ENCODE data around the gene RIT2.

The RIT2 gene

DNA sequence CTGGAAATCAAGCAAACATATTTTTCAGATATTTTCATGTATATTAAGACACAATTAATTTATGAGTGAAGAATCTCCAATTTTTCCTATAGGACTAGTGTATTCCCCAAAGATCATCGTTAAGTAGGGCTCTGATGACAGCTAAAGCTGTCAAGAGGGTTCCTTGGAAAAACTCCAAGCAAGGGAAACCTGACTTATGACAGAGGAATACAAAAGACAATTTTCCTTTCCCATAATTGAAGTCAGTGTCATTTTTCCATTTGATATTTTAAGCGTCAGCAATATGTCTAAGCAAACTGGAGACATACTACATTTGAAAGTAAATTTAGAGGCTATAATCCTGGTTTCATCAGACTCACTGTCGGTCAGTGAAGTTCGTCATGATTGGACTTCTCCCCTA lies 36.1 kb downstream of the RIT2 start:
- no peaks in the 10 kb centered on the region for H3K27me3 ChIP-seq (ENCODE audit: insufficient read depth, low read length)
- H3K4me3 ChIP-seq (ENCODE audit: low read length): no peak overlapping the region
- H3K9ac ChIP-seq (ENCODE audit: low read depth, low read length): no peak overlapping the region
- no peaks in the 10 kb centered on the region for H3K36me3 ChIP-seq (ENCODE audit: insufficient read depth, low read depth, low read length)
- no peak overlapping the region for H3K27ac ChIP-seq (ENCODE audit: low read length)
- H3K4me1 ChIP-seq (ENCODE audit: insufficient read depth, low read length): peaks cover 33% of the 10 kb centered on the region
- H3K9me3 ChIP-seq (ENCODE audit: insufficient read depth, low read depth, low read length): no peaks in the 10 kb centered on the region

GRCh38 chr18:43078478-43079092 lies 36.9 kb downstream of the RIT2 start:
- Histone ChIP-seq H3K9me3 (ENCODE audit: insufficient read depth, low read depth, low read length) (no peaks in the 10 kb centered on the region), H3K36me3 (ENCODE audit: insufficient read depth, low read depth, low read length) (no peaks in the 10 kb centered on the region), H3K27ac (ENCODE audit: low read length) (no peak overlapping the region), H3K4me3 (ENCODE audit: low read length) (no peak overlapping the region), H3K9ac (ENCODE audit: low read depth, low read length) (no peak overlapping the region), H3K27me3 (ENCODE audit: insufficient read depth, low read length) (no peaks in the 10 kb centered on the region), H3K4me1 (ENCODE audit: insufficient read depth, low read length) (peaks cover 33% of the 10 kb centered on the region)

DNA sequence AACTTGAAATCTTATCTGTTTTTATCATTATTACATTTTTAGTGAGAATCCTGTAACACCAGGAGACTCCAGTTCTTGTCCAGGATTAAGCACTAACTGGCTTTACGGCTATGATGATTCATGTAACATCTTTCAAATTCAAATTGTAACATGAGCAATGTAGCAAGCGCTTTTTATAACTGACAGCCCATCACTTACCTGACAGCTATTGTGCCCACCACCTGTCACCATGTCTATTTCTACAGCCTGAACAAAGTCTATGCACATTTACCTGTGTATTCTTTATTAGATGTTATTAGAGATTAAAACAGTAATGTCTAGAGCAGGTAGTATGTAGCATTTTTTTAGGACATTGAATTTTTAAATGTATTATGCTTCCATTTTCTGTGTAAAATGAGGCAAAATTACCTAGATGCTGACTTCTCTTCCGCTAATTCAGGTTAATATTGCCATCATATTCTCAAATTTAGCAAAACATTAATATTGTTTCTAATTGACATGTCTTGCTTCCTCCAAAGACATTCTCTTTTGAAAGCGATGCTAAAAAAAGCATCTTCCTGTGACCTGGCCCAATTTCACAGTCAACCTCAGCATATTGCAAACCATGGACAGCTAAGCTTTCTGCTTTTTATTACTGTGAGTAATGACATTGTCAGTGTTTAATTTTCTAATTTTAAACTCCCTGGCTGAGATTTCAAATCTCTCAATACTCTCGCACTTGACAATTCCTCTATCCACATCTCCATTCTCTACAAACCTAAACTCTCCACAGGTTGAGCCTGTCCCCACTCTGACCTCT lies 37.8 kb downstream of the RIT2 start:
- no peak overlapping the region for H3K9ac ChIP-seq (ENCODE audit: low read depth, low read length)
- H3K36me3 ChIP-seq (ENCODE audit: insufficient read depth, low read depth, low read length): no peaks in the 10 kb centered on the region
- no peak overlapping the region for H3K4me3 ChIP-seq (ENCODE audit: low read length)
- no peaks in the 10 kb centered on the region for H3K27me3 ChIP-seq (ENCODE audit: insufficient read depth, low read length)
- peaks cover 33% of the 10 kb centered on the region for H3K4me1 ChIP-seq (ENCODE audit: insufficient read depth, low read length)
- no peaks in the 10 kb centered on the region for H3K9me3 ChIP-seq (ENCODE audit: insufficient read depth, low read depth, low read length)
- H3K27ac ChIP-seq (ENCODE audit: low read length): no peak overlapping the region

DNA sequence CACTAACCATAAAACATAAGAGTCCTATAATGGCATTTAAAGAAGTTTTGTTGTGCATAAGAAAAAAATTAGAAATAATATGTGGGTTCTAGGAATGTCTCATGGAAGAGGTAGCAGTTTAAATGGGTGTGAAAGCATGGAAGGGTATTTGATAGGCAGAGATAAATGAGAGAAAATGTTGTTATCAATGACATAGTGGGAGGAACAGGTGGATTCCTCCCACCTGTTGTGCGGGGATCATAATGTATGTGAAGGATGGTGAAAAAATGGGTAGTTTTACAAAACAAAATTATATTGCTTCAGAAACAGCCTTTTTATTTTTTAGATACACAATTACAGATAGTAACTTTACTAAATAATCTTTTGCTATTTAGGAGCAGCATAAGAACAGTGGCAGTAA lies 41.7 kb downstream of the RIT2 start:
- H3K4me1 ChIP-seq (ENCODE audit: insufficient read depth, low read length): peaks cover 7% of the 10 kb centered on the region
- H3K36me3 ChIP-seq (ENCODE audit: insufficient read depth, low read depth, low read length): no peaks in the 10 kb centered on the region
- no peak overlapping the region for H3K4me3 ChIP-seq (ENCODE audit: low read length)
- H3K27me3 ChIP-seq (ENCODE audit: insufficient read depth, low read length): no peaks in the 10 kb centered on the region
- no peak overlapping the region for H3K27ac ChIP-seq (ENCODE audit: low read length)
- H3K9ac ChIP-seq (ENCODE audit: low read depth, low read length): no peak overlapping the region
- H3K9me3 ChIP-seq (ENCODE audit: insufficient read depth, low read depth, low read length): no peaks in the 10 kb centered on the region

DNA sequence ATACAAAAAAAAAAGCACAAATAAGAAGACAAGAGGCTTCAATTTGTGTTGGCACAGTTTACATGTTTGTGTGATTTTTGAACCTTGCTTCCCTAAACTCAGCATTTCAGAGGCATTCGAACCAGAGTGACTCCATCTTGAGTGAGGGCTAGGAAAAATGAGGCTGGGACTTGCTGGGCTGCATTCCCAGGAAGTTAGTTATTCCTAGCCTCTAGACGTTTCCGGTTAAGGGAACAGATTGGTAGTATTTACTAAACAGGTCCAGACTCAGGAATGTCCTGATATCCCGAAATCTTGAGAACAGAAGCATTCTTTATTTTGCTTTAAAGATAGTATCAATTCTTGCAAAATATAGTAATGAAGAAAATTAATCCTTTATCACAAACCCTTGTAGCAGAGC lies 46.7 kb downstream of the RIT2 start:
- Histone ChIP-seq H3K27me3 (ENCODE audit: insufficient read depth, low read length) (no peaks in the 10 kb centered on the region), H3K4me3 (ENCODE audit: low read length) (no peak overlapping the region), H3K9me3 (ENCODE audit: insufficient read depth, low read depth, low read length) (no peaks in the 10 kb centered on the region), H3K9ac (ENCODE audit: low read depth, low read length) (no peak overlapping the region), H3K36me3 (ENCODE audit: insufficient read depth, low read depth, low read length) (no peaks in the 10 kb centered on the region), H3K27ac (ENCODE audit: low read length) (no peak overlapping the region), H3K4me1 (ENCODE audit: insufficient read depth, low read length) (peaks cover 16% of the 10 kb centered on the region; the same call in 1 of the 2 replicates)

DNA sequence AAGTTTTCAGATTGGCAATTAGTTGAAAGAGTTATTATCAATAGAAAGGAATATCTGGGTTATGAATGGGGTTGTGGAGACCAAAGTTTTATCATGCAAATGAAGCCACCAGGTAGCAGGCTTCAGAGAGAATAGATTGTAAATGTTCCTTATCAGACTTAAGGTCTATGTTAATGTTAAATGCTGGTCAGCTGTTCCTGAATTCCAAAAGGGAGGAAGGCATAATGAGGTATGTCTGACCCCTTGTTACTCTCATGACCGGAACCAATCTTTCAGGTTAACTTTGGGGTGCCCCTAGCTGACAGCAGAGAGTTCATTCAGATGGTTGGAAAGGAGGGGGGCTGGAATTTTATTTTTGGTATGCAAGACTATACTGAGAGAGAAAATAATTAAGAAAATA lies 47.9 kb downstream of the RIT2 start:
- H3K4me3 ChIP-seq (ENCODE audit: low read length): peak overlapping the region; percentile 13; the same call in 1 of the 2 replicates

GRCh38 chr18:43061816-43062215 lies 53.7 kb downstream of the RIT2 start:
- H3K27me3 ChIP-seq (ENCODE audit: insufficient read depth, low read length): no peaks in the 10 kb centered on the region
- H3K4me1 ChIP-seq (ENCODE audit: insufficient read depth, low read length): peaks cover 3% of the 10 kb centered on the region; the same call in 1 of the 2 replicates
- no peak overlapping the region for H3K27ac ChIP-seq (ENCODE audit: low read length)
- H3K36me3 ChIP-seq (ENCODE audit: insufficient read depth, low read depth, low read length): no peaks in the 10 kb centered on the region
- H3K9ac ChIP-seq (ENCODE audit: low read depth, low read length): no peak overlapping the region
- H3K9me3 ChIP-seq (ENCODE audit: insufficient read depth, low read depth, low read length): no peaks in the 10 kb centered on the region
- H3K4me3 ChIP-seq (ENCODE audit: low read length): no peak overlapping the region

More for the DNA sequence above, 47.9 kb downstream of the RIT2 start:
- H3K4me1 ChIP-seq (ENCODE audit: insufficient read depth, low read length): peaks cover 16% of the 10 kb centered on the region; the same call in 1 of the 2 replicates
- no peaks in the 10 kb centered on the region for H3K36me3 ChIP-seq (ENCODE audit: insufficient read depth, low read depth, low read length)
- no peak overlapping the region for H3K27ac ChIP-seq (ENCODE audit: low read length)
- H3K9me3 ChIP-seq (ENCODE audit: insufficient read depth, low read depth, low read length): no peaks in the 10 kb centered on the region
- no peaks in the 10 kb centered on the region for H3K27me3 ChIP-seq (ENCODE audit: insufficient read depth, low read length)
- H3K9ac ChIP-seq (ENCODE audit: low read depth, low read length): no peak overlapping the region

DNA sequence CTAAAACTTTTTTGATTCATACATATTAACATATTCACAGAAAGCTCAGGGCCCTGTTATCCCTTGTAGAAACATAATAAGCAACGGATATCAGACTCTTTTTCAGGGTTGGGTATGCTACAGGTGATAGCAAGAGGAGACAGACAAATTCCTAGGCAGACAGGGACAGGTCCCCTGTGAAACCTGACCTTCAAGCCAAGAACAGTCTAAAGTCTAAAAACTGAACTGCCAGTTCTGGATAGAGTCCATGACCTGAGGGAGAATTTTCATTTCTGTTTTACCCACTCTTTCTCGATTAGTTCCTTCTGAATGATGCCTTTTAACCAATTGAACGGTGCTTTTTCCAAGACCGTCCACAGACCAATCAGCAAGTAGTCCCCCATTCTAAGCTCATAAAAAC lies 54.2 kb downstream of the RIT2 start:
- Histone ChIP-seq H3K9me3 (ENCODE audit: insufficient read depth, low read depth, low read length) (no peaks in the 10 kb centered on the region), H3K9ac (ENCODE audit: low read depth, low read length) (no peak overlapping the region), H3K27me3 (ENCODE audit: insufficient read depth, low read length) (no peaks in the 10 kb centered on the region), H3K4me3 (ENCODE audit: low read length) (no peak overlapping the region), H3K27ac (ENCODE audit: low read length) (no peak overlapping the region), H3K4me1 (ENCODE audit: insufficient read depth, low read length) (no peaks in the 10 kb centered on the region), H3K36me3 (ENCODE audit: insufficient read depth, low read depth, low read length) (no peaks in the 10 kb centered on the region)

DNA sequence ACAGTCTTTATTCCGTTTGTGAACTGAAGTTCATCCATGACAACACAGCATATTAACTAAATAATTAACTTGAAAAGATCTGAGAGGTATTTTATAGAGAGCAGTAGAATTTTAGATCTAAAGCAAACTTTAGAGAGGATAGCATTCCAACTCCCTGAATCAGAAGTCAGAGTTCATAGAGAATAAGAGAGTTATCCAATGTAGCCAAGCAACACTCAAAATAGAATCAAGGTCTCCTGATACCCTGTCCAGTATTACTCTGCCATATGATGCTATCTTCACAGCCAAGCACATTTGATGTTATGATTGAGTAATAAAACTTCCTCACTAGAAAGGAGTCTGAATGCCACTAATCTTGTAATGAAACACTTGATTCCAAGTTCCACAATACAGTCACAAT lies 55.5 kb downstream of the RIT2 start:
- Histone ChIP-seq H3K9me3 (ENCODE audit: insufficient read depth, low read depth, low read length) (no peaks in the 10 kb centered on the region), H3K4me3 (ENCODE audit: low read length) (no peak overlapping the region), H3K27me3 (ENCODE audit: insufficient read depth, low read length) (no peaks in the 10 kb centered on the region), H3K4me1 (ENCODE audit: insufficient read depth, low read length) (no peaks in the 10 kb centered on the region), H3K27ac (ENCODE audit: low read length) (no peak overlapping the region), H3K9ac (ENCODE audit: low read depth, low read length) (no peak overlapping the region), H3K36me3 (ENCODE audit: insufficient read depth, low read depth, low read length) (no peaks in the 10 kb centered on the region)

- no peaks in the 10 kb centered on the region for H3K27me3 ChIP-seq (ENCODE audit: insufficient read depth, low read length)
- H3K27ac ChIP-seq (ENCODE audit: low read length): no peak overlapping the region
- no peak overlapping the region for H3K4me3 ChIP-seq (ENCODE audit: low read length)
- no peak overlapping the region for H3K9ac ChIP-seq (ENCODE audit: low read depth, low read length)
- H3K9me3 ChIP-seq (ENCODE audit: insufficient read depth, low read depth, low read length): no peaks in the 10 kb centered on the region
- H3K36me3 ChIP-seq (ENCODE audit: insufficient read depth, low read depth, low read length): no peaks in the 10 kb centered on the region
- H3K4me1 ChIP-seq (ENCODE audit: insufficient read depth, low read length): no peaks in the 10 kb centered on the region
Measured at GRCh38 chr18:43054815-43055519, 60.5 kb downstream of the RIT2 start.

DNA sequence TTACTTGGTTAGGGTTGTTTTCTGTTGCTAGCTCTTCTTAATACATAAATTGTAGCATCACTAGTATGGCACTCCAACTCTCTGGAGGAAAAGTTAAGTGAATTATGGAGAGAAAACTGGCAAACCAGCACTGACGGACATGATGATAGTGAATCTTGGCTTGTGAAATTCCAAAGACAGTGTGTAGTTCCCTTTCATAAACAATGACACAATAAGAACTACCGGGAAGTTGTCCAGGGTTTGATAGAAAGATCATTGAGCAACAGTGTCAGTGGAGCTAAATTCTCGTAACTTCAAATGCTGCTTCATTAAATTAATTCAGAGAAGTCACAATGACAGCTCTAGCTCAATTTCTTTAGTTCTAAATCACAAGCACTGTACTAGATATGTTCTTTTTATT lies 66.5 kb downstream of the RIT2 start:
- H3K27me3 ChIP-seq (ENCODE audit: insufficient read depth, low read length): no peaks in the 10 kb centered on the region
- H3K36me3 ChIP-seq (ENCODE audit: insufficient read depth, low read depth, low read length): no peaks in the 10 kb centered on the region
- H3K27ac ChIP-seq (ENCODE audit: low read length): no peak overlapping the region
- no peak overlapping the region for H3K9ac ChIP-seq (ENCODE audit: low read depth, low read length)
- no peaks in the 10 kb centered on the region for H3K4me1 ChIP-seq (ENCODE audit: insufficient read depth, low read length)
- no peak overlapping the region for H3K4me3 ChIP-seq (ENCODE audit: low read length)
- no peaks in the 10 kb centered on the region for H3K9me3 ChIP-seq (ENCODE audit: insufficient read depth, low read depth, low read length)

DNA sequence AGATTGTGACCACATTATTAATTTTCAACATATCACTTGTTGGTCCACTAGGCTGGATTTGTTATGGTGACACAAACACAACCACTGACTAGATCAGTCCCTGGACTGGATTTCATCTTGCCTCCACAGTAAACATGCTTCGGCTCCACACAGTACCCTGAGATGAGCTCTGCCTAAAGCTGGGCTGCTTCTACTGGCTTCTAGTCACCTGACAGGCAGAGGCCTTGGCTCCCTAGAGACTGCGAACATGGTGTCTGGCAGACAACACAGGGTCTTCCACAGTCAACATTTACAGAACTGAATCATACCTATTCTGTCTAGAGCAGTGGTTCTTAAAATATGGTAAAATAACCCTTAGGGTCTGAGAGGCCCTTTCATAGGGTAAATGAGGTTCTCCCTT lies 69.2 kb downstream of the RIT2 start:
- no peaks in the 10 kb centered on the region for H3K36me3 ChIP-seq (ENCODE audit: insufficient read depth, low read depth, low read length)
- no peaks in the 10 kb centered on the region for H3K9me3 ChIP-seq (ENCODE audit: insufficient read depth, low read depth, low read length)
- H3K4me1 ChIP-seq (ENCODE audit: insufficient read depth, low read length): no peaks in the 10 kb centered on the region
- H3K9ac ChIP-seq (ENCODE audit: low read depth, low read length): no peak overlapping the region
- H3K27ac ChIP-seq (ENCODE audit: low read length): no peak overlapping the region
- H3K4me3 ChIP-seq (ENCODE audit: low read length): no peak overlapping the region
- H3K27me3 ChIP-seq (ENCODE audit: insufficient read depth, low read length): no peaks in the 10 kb centered on the region
